GM23338 (cell line): ENCODE measurements around the gene GJA1. TPM values are rescaled to one million over a fixed set of nuclear protein-coding genes. Genes with fewer than 3 reads are reported as not detected.

Experiments
- ATAC-seq: fragments of 200-7000 bp; cut with Tn5 transposase; 3 replicates; pipeline ENCODE4 v1.9.1; 2020
- DNase-seq: peaks from one replicate; pipeline ENCODE4 v3.0.0-alpha.2; 2015; ENCODE audit warnings: low spot score
- H2AFZ ChIP-seq: fragments of 200-600 bp; sonication (generic); 2 replicates; pipeline ENCODE4 v1.8.0; 2016; ENCODE audit warnings: antibody characterized with exemption, mild to moderate bottlenecking, moderate library complexity
- H3F3A ChIP-seq: fragments of 200-600 bp; sonication (generic); replicated peaks from 2 replicates; pipeline ENCODE4 v1.8.0; 2017; ENCODE audit warnings: antibody characterized with exemption, mixed run types, low read depth
- H3K27ac ChIP-seq: fragments of 200-600 bp; sonication (generic); 2 replicates; pipeline ENCODE4 v1.6.1; 2016; ENCODE audit warnings: low read depth
- H3K27me3 ChIP-seq: fragments of 200-600 bp; sonication (generic); 2 replicates; pipeline ENCODE4 v1.8.0; 2016; ENCODE audit warnings: mild to moderate bottlenecking, mixed run types, moderate library complexity; ENCODE audit not compliant: insufficient read depth
- H3K36me3 ChIP-seq: fragments of 200-600 bp; sonication (generic); 2 replicates; pipeline ENCODE4 v1.8.0; 2016; ENCODE audit warnings: mild to moderate bottlenecking; ENCODE audit not compliant: insufficient read depth
- H3K4me1 ChIP-seq: fragments of 200-600 bp; sonication (generic); 2 replicates; pipeline ENCODE4 v1.8.0; 2016; ENCODE audit warnings: mild to moderate bottlenecking, moderate library complexity; ENCODE audit not compliant: insufficient read depth
- H3K4me2 ChIP-seq: fragments of 200-600 bp; sonication (generic); 2 replicates; pipeline ENCODE4 v1.7.1; 2017; ENCODE audit warnings: mixed run types
- H3K4me3 ChIP-seq: fragments of 200-600 bp; sonication (generic); 2 replicates; pipeline ENCODE4 v1.6.1; 2016; ENCODE audit warnings: mixed run types
- H3K79me2 ChIP-seq: fragments of 200-600 bp; sonication (generic); replicated peaks from 2 replicates; pipeline ENCODE4 v1.8.0; 2017; ENCODE audit warnings: mild to moderate bottlenecking; ENCODE audit not compliant: insufficient read depth
- H3K9me2 ChIP-seq: fragments of 200-600 bp; sonication (generic); 2 replicates; pipeline ENCODE4 v1.8.0; 2017; ENCODE audit not compliant: insufficient read depth
- H4K20me1 ChIP-seq: fragments of 200-600 bp; sonication (generic); replicated peaks from 2 replicates; pipeline ENCODE4 v1.8.0; 2017; ENCODE audit warnings: mild to moderate bottlenecking; ENCODE audit not compliant: insufficient read depth
- H3K27ac Mint-ChIP-seq: 2 replicates; pipeline ENCODE4 v1.8.0; 2020; ENCODE audit warnings: inconsistent platforms, mild to moderate bottlenecking, moderate library complexity, mixed read lengths
- H3K27me3 Mint-ChIP-seq: 3 replicates; pipeline ENCODE4 v1.8.0; 2022; ENCODE audit warnings: low read depth, mild to moderate bottlenecking, moderate library complexity, mixed read lengths, inconsistent platforms; ENCODE audit not compliant: insufficient read depth, poor library complexity
- H3K36me3 Mint-ChIP-seq: 3 replicates; pipeline ENCODE4 v1.8.0; 2021; ENCODE audit warnings: low read depth, mild to moderate bottlenecking, inconsistent platforms, moderate library complexity, mixed read lengths
- H3K4me1 Mint-ChIP-seq: 3 replicates; pipeline ENCODE4 v1.8.0; 2020; ENCODE audit warnings: mild to moderate bottlenecking, inconsistent platforms, mixed read lengths
- H3K4me3 Mint-ChIP-seq: 3 replicates; pipeline ENCODE4 v1.8.0; 2021; ENCODE audit warnings: moderate library complexity, mild to moderate bottlenecking, inconsistent platforms, mixed read lengths
- H3K9me3 Mint-ChIP-seq: 3 replicates; pipeline ENCODE4 v1.8.0; 2020; ENCODE audit warnings: moderate library complexity, mild to moderate bottlenecking, inconsistent platforms, mixed read lengths
- CTCF ChIP-seq, 2 experiments: fragments of 200-600 bp in 1 of 2; sonication (generic) in 1 of 2; conservative IDR thresholded peaks; 2 replicates each; pipeline versions ENCODE4 v1.5.1 to v1.6.1; 2016 to 2017; ENCODE audit warnings: antibody characterized with exemption in 2 of 2, low read depth in 2 of 2, mild to moderate bottlenecking in 2 of 2, moderate library complexity in 1 of 2
- EZH2phosphoT487 ChIP-seq: fragments of 200-600 bp; sonication (generic); IDR thresholded peaks from one replicate; pipeline ENCODE4 v1.8.1; 2018; ENCODE audit warnings: antibody characterized with exemption; ENCODE audit not compliant: unreplicated experiment
- ZNF462 ChIP-seq: fragments of 250-450 bp; sonication (Bioruptor Pico); IDR thresholded peaks from 2 replicates; pipeline ENCODE4 v1.5.0; 2020; ENCODE audit warnings: mild to moderate bottlenecking, moderate library complexity
- polyA plus RNA-seq: library from polyadenylated mRNA; unstranded; fragments of >200 nt; fragmentation: Nextera tagmentation; extraction: Ambion mirVana; gene quantifications from 2 replicates; pipeline ENCODE4 v1.2.1, GENCODE V29; 2016
- total RNA-seq: library from RNA; depleted of rRNA; stranded (reverse); fragments of >200 nt; shearing (Covaris generic); gene quantifications from 2 replicates; pipeline ENCODE4 v1.2.3, GENCODE V29; 2014

The GJA1 gene
- total and polyA plus RNA-seq, 2 experiments from 2014 or later: 262 to 609 TPM

- TF ChIP-seq ZNF462 (CRISPR knock-in tag): no peak
These were observed 17.7 kb downstream of the GJA1 start (continued) for GRCh38 chr6:121453191-121453590.

- Histone ChIP-seq H3K4me3 (no peak overlapping the region), H3K79me2 (no peaks in the 10 kb centered on the region), H3K27me3 (no peaks in the 10 kb centered on the region), H2AFZ (peak overlapping the region; percentile 18; the same call in 1 of the 2 replicates), H3K36me3 (no peaks in the 10 kb centered on the region), H3K4me2 (no peak overlapping the region), H3K4me1 (peaks cover 8% of the 10 kb centered on the region), H4K20me1 (no peaks in the 10 kb centered on the region), H3F3A (no peaks in the 10 kb centered on the region), H3K9me2 (no peaks in the 10 kb centered on the region), H3K27ac (peak overlapping the region; percentile 57; the same call in 1 of the 2 replicates)
- H3K36me3 Mint-ChIP-seq: no peaks in the 10 kb centered on the region
- no peak overlapping the region for H3K4me3 Mint-ChIP-seq
- no peak for DNase-seq
- H3K9me3 Mint-ChIP-seq: no peaks in the 10 kb centered on the region; the same call in 2 of the 3 replicates
- no peak for TF ChIP-seq EZH2phosphoT487
- H3K4me1 Mint-ChIP-seq: peaks cover 2% of the 10 kb centered on the region; the same call in 2 of the 3 replicates
- no peak overlapping the region for H3K27ac Mint-ChIP-seq
- no peak for ATAC-seq
- no peaks in the 10 kb centered on the region for H3K27me3 Mint-ChIP-seq
These were observed 24.7 kb downstream of the GJA1 start for GRCh38 chr6:121460170-121460569.

GRCh38 chr6:121463087-121463486 lies 27.6 kb downstream of the GJA1 start:
- no peaks in the 10 kb centered on the region for H3K79me2 ChIP-seq
- no peaks in the 10 kb centered on the region for H3K4me1 ChIP-seq
- no peaks in the 10 kb centered on the region for H3K27me3 ChIP-seq
- no peaks in the 10 kb centered on the region for H3K36me3 ChIP-seq
- no peaks in the 10 kb centered on the region for H3K9me2 ChIP-seq
- no peak overlapping the region for H2AFZ ChIP-seq
- Mint-ChIP-seq H3K4me3 (no peak overlapping the region), H3K9me3 (peaks cover 7% of the 10 kb centered on the region; the same call in 2 of the 3 replicates), H3K4me1 (no peaks in the 10 kb centered on the region), H3K27ac (no peak overlapping the region), H3K27me3 (peaks cover 4% of the 10 kb centered on the region), H3K36me3 (peaks cover 4% of the 10 kb centered on the region; the same call in 1 of the 3 replicates)
- no peak overlapping the region for H3K4me3 ChIP-seq
- ATAC-seq: no peak
- no peaks in the 10 kb centered on the region for H3F3A ChIP-seq
- no peak for DNase-seq
- H3K4me2 ChIP-seq: no peak overlapping the region
- TF ChIP-seq CTCF (conservative IDR thresholded peaks at IDR 0.05; ENCODE audit: low read depth in 2 of 2): no peak
- H4K20me1 ChIP-seq: no peaks in the 10 kb centered on the region
- no peak overlapping the region for H3K27ac ChIP-seq
